Measurements from ENCODE around the gene COX19.

GRCh38 chr7:981793-982510 is 6.6 kb upstream of the COX19 start:
- TF ChIP-seq, protein P1, sequence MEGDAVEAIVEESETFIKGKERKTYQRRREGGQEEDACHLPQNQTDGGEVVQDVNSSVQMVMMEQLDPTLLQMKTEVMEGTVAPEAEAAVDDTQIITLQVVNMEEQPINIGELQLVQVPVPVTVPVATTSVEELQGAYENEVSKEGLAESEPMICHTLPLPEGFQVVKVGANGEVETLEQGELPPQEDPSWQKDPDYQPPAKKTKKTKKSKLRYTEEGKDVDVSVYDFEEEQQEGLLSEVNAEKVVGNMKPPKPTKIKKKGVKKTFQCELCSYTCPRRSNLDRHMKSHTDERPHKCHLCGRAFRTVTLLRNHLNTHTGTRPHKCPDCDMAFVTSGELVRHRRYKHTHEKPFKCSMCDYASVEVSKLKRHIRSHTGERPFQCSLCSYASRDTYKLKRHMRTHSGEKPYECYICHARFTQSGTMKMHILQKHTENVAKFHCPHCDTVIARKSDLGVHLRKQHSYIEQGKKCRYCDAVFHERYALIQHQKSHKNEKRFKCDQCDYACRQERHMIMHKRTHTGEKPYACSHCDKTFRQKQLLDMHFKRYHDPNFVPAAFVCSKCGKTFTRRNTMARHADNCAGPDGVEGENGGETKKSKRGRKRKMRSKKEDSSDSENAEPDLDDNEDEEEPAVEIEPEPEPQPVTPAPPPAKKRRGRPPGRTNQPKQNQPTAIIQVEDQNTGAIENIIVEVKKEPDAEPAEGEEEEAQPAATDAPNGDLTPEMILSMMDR (conservative IDR thresholded peaks at IDR 0.05 in 1 of 2, IDR thresholded peaks at IDR 0.05 in 1 of 2; ENCODE audit: low read depth in 1 of 2, low read length in 2 of 2), result no peak
- no peak for TF ChIP-seq EZH2 (IDR thresholded peaks at IDR 0.05; ENCODE audit: low read length, missing control alignments)

All from fibroblast of lung (primary cell).